Fibroblast of lung (primary cell): ENCODE results near the gene ATXN7L1. TPM values are rescaled to one million over a fixed set of nuclear protein-coding genes. Genes with fewer than 3 reads are reported as not detected.

Experiments used
- DNase-seq, 2 donors: peaks; one replicate each; pipeline versions ENCODE4 v3.0.0 to v3.0.0-alpha.2; 2010; ENCODE audit warnings: low read depth in 2 of 2
- H2AFZ ChIP-seq: 2 replicates; pipeline ENCODE4 v1.5.1; 2012; ENCODE audit warnings: low read length, control low read depth, inconsistent platforms
- H3K27ac ChIP-seq: 2 replicates; pipeline ENCODE4 v1.5.1; 2011; ENCODE audit warnings: low read length, control low read depth; ENCODE audit not compliant: insufficient read depth
- H3K27me3 ChIP-seq: 2 replicates; pipeline ENCODE4 v1.5.1; 2011; ENCODE audit warnings: mild to moderate bottlenecking, low read length; ENCODE audit not compliant: control insufficient read depth, insufficient read depth
- H3K36me3 ChIP-seq: 2 replicates; pipeline ENCODE4 v1.5.1; 2011; ENCODE audit warnings: low read length; ENCODE audit not compliant: control insufficient read depth, insufficient read depth
- H3K4me1 ChIP-seq: 2 replicates; pipeline ENCODE4 v1.5.1; 2011; ENCODE audit warnings: low read length; ENCODE audit not compliant: control insufficient read depth, insufficient read depth; ENCODE audit errors: extremely low read depth
- H3K4me2 ChIP-seq: 2 replicates; pipeline ENCODE4 v1.5.1; 2011; ENCODE audit warnings: low read length, control low read depth; ENCODE audit not compliant: insufficient read depth; ENCODE audit errors: extremely low read depth
- H3K4me3 ChIP-seq, 4 experiments: fragments of 200-600 bp in 1 of 4; sonication (generic) in 1 of 4; replicated peaks in 1 of 4; 2 replicates each; pipeline ENCODE4 v1.5.1; 2011 to 2016; ENCODE audit warnings: low read length in 4 of 4, low read depth in 3 of 4, mild to moderate bottlenecking in 3 of 4, control low read depth in 2 of 4, inconsistent platforms in 1 of 4, mixed read lengths in 1 of 4; ENCODE audit not compliant: insufficient read depth in 1 of 4; ENCODE audit errors: control extremely low read depth in 1 of 4
- H3K79me2 ChIP-seq: 2 replicates; pipeline ENCODE4 v1.5.1; 2012; ENCODE audit warnings: mild to moderate bottlenecking, low read length, inconsistent platforms; ENCODE audit not compliant: control insufficient read depth, insufficient read depth
- H3K9ac ChIP-seq: 2 replicates; pipeline ENCODE4 v1.5.1; 2011; ENCODE audit warnings: mild to moderate bottlenecking, low read length, control low read depth; ENCODE audit not compliant: insufficient read depth
- H3K9me3 ChIP-seq: 2 replicates; pipeline ENCODE4 v1.5.1; 2012; ENCODE audit warnings: low read depth, low read length; ENCODE audit not compliant: control insufficient read depth, insufficient read depth
- H4K20me1 ChIP-seq: 2 replicates; pipeline ENCODE4 v1.5.1; 2011; ENCODE audit warnings: low read length; ENCODE audit not compliant: control insufficient read depth, insufficient read depth; ENCODE audit errors: extremely low read depth
- CTCF ChIP-seq, 2 donors: IDR thresholded peaks in 1 of 2; conservative IDR thresholded peaks in 1 of 2; 1 replicate in 1 of 2; 2 replicates in 1 of 2; pipeline ENCODE4 v1.5.1; 2011 to 2012; ENCODE audit warnings: low read length in 2 of 2, control low read depth in 1 of 2, inconsistent platforms in 1 of 2, low read depth in 1 of 2, mild to moderate bottlenecking in 1 of 2
- EZH2 ChIP-seq: IDR thresholded peaks from 2 replicates; pipeline ENCODE4 v1.5.1; 2012; ENCODE audit warnings: low read length, control low read depth, mild to moderate bottlenecking; ENCODE audit errors: missing control alignments
- polyA plus RNA-seq, 2 donors: library from polyadenylated mRNA; depleted of rRNA in 1 of 2; stranded (reverse) in 1 of 2; unstranded in 1 of 2; fragments of >200 nt; gene quantifications; 2 replicates each; pipeline ENCODE4 v1.2.1, GENCODE V29; 2011 to 2012; ENCODE audit warnings: missing spikeins in 1 of 2
- total RNA-seq: library from RNA; depleted of rRNA; stranded (reverse); fragments of >200 nt; gene quantifications from 2 replicates; pipeline ENCODE4 v1.2.1, GENCODE V29; 2014

Gene ATXN7L1
- total and polyA plus RNA-seq, 2 donors (not counting 1 experiment from before 2014, with no cell fraction given): 5.1 to 9.4 TPM

- DNase-seq: no peak
- no peaks in the 10 kb centered on the region for H3K36me3 ChIP-seq
- H4K20me1 ChIP-seq: no peaks in the 10 kb centered on the region
- no peak overlapping the region for H3K9ac ChIP-seq
- TF ChIP-seq CTCF (conservative IDR thresholded peaks at IDR 0.05 in 1 of 2, IDR thresholded peaks at IDR 0.05 in 1 of 2; ENCODE audit: low read depth in 1 of 2, low read length in 2 of 2) (no peak), EZH2 (no peak)
- no peaks in the 10 kb centered on the region for H3K79me2 ChIP-seq
- H3K4me2 ChIP-seq: no peak overlapping the region
- H3K27me3 ChIP-seq: no peaks in the 10 kb centered on the region
- H3K4me1 ChIP-seq: no peaks in the 10 kb centered on the region
- no peak overlapping the region for H2AFZ ChIP-seq
- H3K27ac ChIP-seq: no peak overlapping the region
- no peak overlapping the region for H3K4me3 ChIP-seq
- H3K9me3 ChIP-seq: no peaks in the 10 kb centered on the region
Measured at GRCh38 chr7:105728028-105728427, 148.4 kb downstream of the ATXN7L1 start.

- Histone ChIP-seq H4K20me1 (no peaks in the 10 kb centered on the region), H3K27ac (no peak overlapping the region), H3K9ac (no peak overlapping the region), H2AFZ (no peak overlapping the region), H3K36me3 (no peaks in the 10 kb centered on the region), H3K4me3 (no peak overlapping the region), H3K4me2 (no peak overlapping the region), H3K27me3 (no peaks in the 10 kb centered on the region), H3K9me3 (no peaks in the 10 kb centered on the region), H3K79me2 (no peaks in the 10 kb centered on the region), H3K4me1 (no peaks in the 10 kb centered on the region)
- no peak for DNase-seq
- no peak for TF ChIP-seq CTCF (conservative IDR thresholded peaks at IDR 0.05 in 1 of 2, IDR thresholded peaks at IDR 0.05 in 1 of 2; ENCODE audit: low read depth in 1 of 2, low read length in 2 of 2)
- TF ChIP-seq EZH2: no peak
Measured at GRCh38 chr7:105724688-105725087, 151.7 kb downstream of the ATXN7L1 start.

- Histone ChIP-seq H3K9ac (no peak overlapping the region), H2AFZ (no peak overlapping the region), H3K9me3 (no peaks in the 10 kb centered on the region), H3K36me3 (no peaks in the 10 kb centered on the region), H3K27ac (no peak overlapping the region), H4K20me1 (no peaks in the 10 kb centered on the region), H3K79me2 (no peaks in the 10 kb centered on the region), H3K27me3 (no peaks in the 10 kb centered on the region), H3K4me2 (no peak overlapping the region), H3K4me1 (no peaks in the 10 kb centered on the region), H3K4me3 (no peak overlapping the region)
- DNase-seq: peak in 1 of 2 donors; percentile 19
- TF ChIP-seq EZH2 (no peak), CTCF (conservative IDR thresholded peaks at IDR 0.05 in 1 of 2, IDR thresholded peaks at IDR 0.05 in 1 of 2; ENCODE audit: low read depth in 1 of 2, low read length in 2 of 2) (no peak)
Measured at GRCh38 chr7:105723572-105723971, 152.8 kb downstream of the ATXN7L1 start.
